Measurements from ENCODE around the gene FAM234A.

Gene FAM234A

GRCh38 chr16:273547-274421, 39.2 kb downstream of the FAM234A start:
- DNase-seq (ENCODE audit: low read depth) = no peak
- TF ChIP-seq MAX (IDR thresholded peaks at IDR 0.05; ENCODE audit: low read depth, low read length) (no peak), MYC (IDR thresholded peaks at IDR 0.05; ENCODE audit: low read depth, low read length) (no peak), POLR2A (IDR thresholded peaks at IDR 0.05; ENCODE audit: extremely low read depth, insufficient read length) (no peak), CTCF (IDR thresholded peaks at IDR 0.05; ENCODE audit: low read depth, low read length) (no peak)
- H3K4me3 ChIP-seq (ENCODE audit: low read depth, low read length) = no peak overlapping the region

GRCh38 chr16:275041-275641, 40.5 kb downstream of the FAM234A start:
- H3K4me3 ChIP-seq (ENCODE audit: low read depth, low read length) = no peak overlapping the region
- no peak for DNase-seq (ENCODE audit: low read depth)
- TF ChIP-seq CTCF (IDR thresholded peaks at IDR 0.05; ENCODE audit: low read depth, low read length) (no peak), MYC (IDR thresholded peaks at IDR 0.05; ENCODE audit: low read depth, low read length) (no peak), MAX (IDR thresholded peaks at IDR 0.05; ENCODE audit: low read depth, low read length) (no peak), POLR2A (IDR thresholded peaks at IDR 0.05; ENCODE audit: extremely low read depth, insufficient read length) (no peak)

GRCh38 chr16:275786-276232, 41.2 kb downstream of the FAM234A start, which contains the start of gene RGS11:
TSS of gene RGS11 (minus strand) at chr16:275944. CDS start at chr16:275911, 33 bp downstream.
- TF ChIP-seq MYC (IDR thresholded peaks at IDR 0.05; ENCODE audit: low read depth, low read length) = no peak
- no peak for TF ChIP-seq CTCF (IDR thresholded peaks at IDR 0.05; ENCODE audit: low read depth, low read length)
- TF ChIP-seq MAX (IDR thresholded peaks at IDR 0.05; ENCODE audit: low read depth, low read length) = no peak
- TF ChIP-seq POLR2A (IDR thresholded peaks at IDR 0.05; ENCODE audit: extremely low read depth, insufficient read length) = no peak
- H3K4me3 ChIP-seq (ENCODE audit: low read depth, low read length) = no peak within 1 kb of the TSS
- no peak for DNase-seq (ENCODE audit: low read depth)

- DNase-seq (ENCODE audit: low read depth) = no peak
- TF ChIP-seq MYC (IDR thresholded peaks at IDR 0.05; ENCODE audit: low read depth, low read length) (no peak), CTCF (IDR thresholded peaks at IDR 0.05; ENCODE audit: low read depth, low read length) (no peak), POLR2A (IDR thresholded peaks at IDR 0.05; ENCODE audit: extremely low read depth, insufficient read length) (no peak), MAX (IDR thresholded peaks at IDR 0.05; ENCODE audit: low read depth, low read length) (no peak)
- H3K4me3 ChIP-seq (ENCODE audit: low read depth, low read length) = no peak overlapping the region
Measured at GRCh38 chr16:276426-277077, 41.9 kb downstream of the FAM234A start.

- no peak for TF ChIP-seq MAX (IDR thresholded peaks at IDR 0.05; ENCODE audit: low read depth, low read length)
- no peak for TF ChIP-seq POLR2A (IDR thresholded peaks at IDR 0.05; ENCODE audit: extremely low read depth, insufficient read length)
- TF ChIP-seq MYC (IDR thresholded peaks at IDR 0.05; ENCODE audit: low read depth, low read length) = no peak
- TF ChIP-seq CTCF (IDR thresholded peaks at IDR 0.05; ENCODE audit: low read depth, low read length) = no peak
- DNase-seq (ENCODE audit: low read depth) = peak; percentile 42
- H3K4me3 ChIP-seq (ENCODE audit: low read depth, low read length) = no peak overlapping the region
Measured at GRCh38 chr16:278863-279366, 44.3 kb downstream of the FAM234A start.
